Brain microvascular endothelial cell (primary cell): Measurements from ENCODE around the gene MCL1.

Experiments used
- DNase-seq: peaks from one replicate; pipeline ENCODE4 v3.0.0-alpha.2; 2020
- H3K27ac ChIP-seq: fragments of 250-450 bp; sonication (Bioruptor Pico); 2 replicates; pipeline ENCODE4 v1.5.1; 2020; ENCODE audit warnings: mild to moderate bottlenecking, moderate library complexity
- H3K27me3 ChIP-seq: fragments of 250-450 bp; sonication (Bioruptor Pico); replicated peaks from 2 replicates; pipeline ENCODE4 v1.5.1; 2020; ENCODE audit warnings: mild to moderate bottlenecking
- H3K36me3 ChIP-seq: fragments of 250-450 bp; sonication (Bioruptor Pico); replicated peaks from 2 replicates; pipeline ENCODE4 v1.5.1; 2020; ENCODE audit warnings: mild to moderate bottlenecking
- H3K4me3 ChIP-seq: 2 replicates; pipeline ENCODE4 v1.5.1; 2011; ENCODE audit warnings: low read depth, mild to moderate bottlenecking, control low read depth, low read length, moderate library complexity
- CTCF ChIP-seq: IDR thresholded peaks from 2 replicates; pipeline ENCODE4 v1.5.1; 2011; ENCODE audit warnings: low read depth, mild to moderate bottlenecking, moderate library complexity, low read length, control low read depth, inconsistent platforms; ENCODE audit errors: missing control alignments
- in situ Hi-C: cut with HindIII; loops from 2 replicates; pipeline ENCODE4 v1.10.0; 2017; ENCODE audit warnings: low sequenced_read_pairs, low pct_ligation_motif_present

Gene MCL1

GRCh38 chr1:150557813-150558212 is 21.6 kb downstream of the MCL1 start:
- no peaks in the 10 kb centered on the region for H3K36me3 ChIP-seq
- in situ Hi-C loops = no loop called here

GRCh38 chr1:150557065-150557600 is 22.3 kb downstream of the MCL1 start:
- DNase-seq = no peak
- Histone ChIP-seq H3K4me3 (no peak overlapping the region), H3K27me3 (no peaks in the 10 kb centered on the region), H3K27ac (no peak overlapping the region), H3K36me3 (no peaks in the 10 kb centered on the region)
- no peak for TF ChIP-seq CTCF
- in situ Hi-C loops = no loop called here

More at GRCh38 chr1:150557813-150558212, 21.6 kb downstream of the MCL1 start:
- Histone ChIP-seq H3K4me3 (no peak overlapping the region), H3K27ac (no peak overlapping the region), H3K27me3 (no peaks in the 10 kb centered on the region)
- no peak for DNase-seq
- no peak for TF ChIP-seq CTCF

GRCh38 chr1:150555971-150556865 is 23.2 kb downstream of the MCL1 start:
- H3K27ac ChIP-seq = no peak overlapping the region
- in situ Hi-C loops = no loop called here
- H3K27me3 ChIP-seq = no peaks in the 10 kb centered on the region
- H3K4me3 ChIP-seq = no peak overlapping the region
- H3K36me3 ChIP-seq = no peaks in the 10 kb centered on the region
- TF ChIP-seq CTCF = no peak
- no peak for DNase-seq

GRCh38 chr1:150555198-150555970 is 24.0 kb downstream of the MCL1 start:
- in situ Hi-C loops = no loop called here
- no peak for TF ChIP-seq CTCF
- no peak for DNase-seq
- Histone ChIP-seq H3K27me3 (no peaks in the 10 kb centered on the region), H3K36me3 (no peaks in the 10 kb centered on the region), H3K4me3 (no peak overlapping the region), H3K27ac (no peak overlapping the region)

DNA sequence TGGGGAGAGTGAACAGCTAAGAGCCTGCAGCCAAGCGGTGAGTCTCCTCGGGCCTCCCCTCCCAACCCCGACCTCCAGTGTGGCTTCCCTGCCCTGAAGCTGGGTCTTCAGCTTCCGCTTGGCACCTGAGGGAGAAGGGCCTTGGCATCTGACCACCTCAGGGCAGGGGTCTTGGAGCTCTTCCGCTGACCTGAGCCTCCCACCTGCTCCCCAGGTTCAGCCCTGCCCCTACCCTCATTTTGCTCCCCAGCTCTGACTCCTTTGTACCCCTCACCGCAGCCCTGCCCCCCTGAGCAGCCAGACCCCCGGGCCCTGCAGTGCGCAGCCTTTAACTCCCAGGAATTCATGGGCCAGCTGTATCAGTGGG is 25.3 kb downstream of the MCL1 start:
- Histone ChIP-seq H3K36me3 (no peaks in the 10 kb centered on the region), H3K4me3 (no peak overlapping the region), H3K27me3 (no peaks in the 10 kb centered on the region), H3K27ac (no peak overlapping the region)
- no peak for DNase-seq
- TF ChIP-seq CTCF = no peak
- in situ Hi-C loops = no loop called here
